HL-60 (cell line): Measurements from ENCODE around the gene ZPLD1.

Experiments used
- DNase-seq, 2 experiments: peaks; one replicate each; pipeline ENCODE4 v3.0.0-alpha.2; 2010 to 2020; ENCODE audit warnings: low read depth in 1 of 2, low spot score in 1 of 2
- H3K27ac ChIP-seq: fragments of 250-450 bp; sonication (Bioruptor Pico); replicated peaks from 2 replicates; pipeline ENCODE4 v1.5.1; 2020; ENCODE audit warnings: mild to moderate bottlenecking, moderate library complexity
- H3K27me3 ChIP-seq: fragments of 250-450 bp; sonication (Bioruptor Pico); 2 replicates; pipeline ENCODE4 v1.5.1; 2021; ENCODE audit warnings: mild to moderate bottlenecking, moderate library complexity; ENCODE audit not compliant: insufficient read depth, poor library complexity, severe bottlenecking
- H3K4me3 ChIP-seq: replicated peaks from 2 replicates; pipeline ENCODE4 v1.5.1; 2011; ENCODE audit warnings: mild to moderate bottlenecking, control low read depth, low read length; ENCODE audit not compliant: insufficient read depth
- CTCF ChIP-seq: IDR thresholded peaks from one replicate; pipeline ENCODE4 v1.5.1; 2011; ENCODE audit warnings: low read length, control low read depth, inconsistent platforms; ENCODE audit not compliant: insufficient read depth
- GABPA ChIP-seq: IDR thresholded peaks from 2 replicates; pipeline ENCODE4 v1.6.1; 2012; ENCODE audit warnings: low read depth
- POLR2AphosphoS5 ChIP-seq: IDR thresholded peaks from 2 replicates; pipeline ENCODE4 v1.6.1; 2012; ENCODE audit warnings: low read depth
- REST ChIP-seq: IDR thresholded peaks from 2 replicates; pipeline ENCODE4 v1.6.1; 2012; ENCODE audit warnings: low read depth; ENCODE audit not compliant: insufficient replicate concordance
- SPI1 ChIP-seq: IDR thresholded peaks from 2 replicates; pipeline ENCODE4 v1.6.1; 2012; ENCODE audit warnings: low read depth, mild to moderate bottlenecking, borderline replicate concordance

Gene ZPLD1

GRCh38 chr3:102400142-102400541, 34.7 kb upstream of the ZPLD1 start:
- no peak for TF ChIP-seq REST
- TF ChIP-seq POLR2AphosphoS5: no peak
- no peak for TF ChIP-seq GABPA
- TF ChIP-seq CTCF: no peak
- TF ChIP-seq SPI1: no peak

GRCh38 chr3:102400766-102401165, 34.0 kb upstream of the ZPLD1 start:
- Histone ChIP-seq H3K27ac (no peak overlapping the region), H3K27me3 (no peaks in the 10 kb centered on the region), H3K4me3 (no peak overlapping the region)
- no peak for DNase-seq
- TF ChIP-seq POLR2AphosphoS5 (no peak), SPI1 (no peak), GABPA (no peak), REST (no peak), CTCF (no peak)

More at GRCh38 chr3:102400142-102400541, 34.7 kb upstream of the ZPLD1 start:
- Histone ChIP-seq H3K4me3 (no peak overlapping the region), H3K27ac (no peak overlapping the region), H3K27me3 (no peaks in the 10 kb centered on the region)
- DNase-seq: no peak

- H3K27me3 ChIP-seq: no peaks in the 10 kb centered on the region
- H3K27ac ChIP-seq: no peak overlapping the region
- TF ChIP-seq CTCF: no peak
- TF ChIP-seq POLR2AphosphoS5: no peak
- TF ChIP-seq REST: no peak
- TF ChIP-seq SPI1: no peak
- no peak for TF ChIP-seq GABPA
- no peak for DNase-seq
- H3K4me3 ChIP-seq: no peak overlapping the region
These were observed 24.2 kb upstream of the ZPLD1 start for GRCh38 chr3:102410616-102411015.
